Cardiac fibroblast (primary cell): ENCODE results near the gene G6PC3.
A peak's percentile ranks its signal among the peaks of the same experiment; 100 is the strongest.

Experiments
- DNase-seq, 2 donors: peaks; one replicate each; pipeline versions ENCODE4 v3.0.0 to v3.0.0-alpha.2; 2010; ENCODE audit warnings: low read depth in 2 of 2
- H3K4me3 ChIP-seq, 2 donors: replicated peaks in 1 of 2; 1 replicate in 1 of 2; 2 replicates in 1 of 2; pipeline ENCODE4 v1.5.1; 2011; ENCODE audit warnings: low read depth in 2 of 2, low read length in 2 of 2, mild to moderate bottlenecking in 2 of 2, moderate library complexity in 1 of 2
- CTCF ChIP-seq: IDR thresholded peaks from one replicate; pipeline ENCODE4 v1.5.1; 2011; ENCODE audit warnings: low read depth, mild to moderate bottlenecking, low read length, inconsistent platforms

G6PC3 gene

GRCh38 chr17:44062871-44063270 lies 7.7 kb upstream of the G6PC3 start:
- DNase-seq: no peak
- H3K4me3 ChIP-seq: no peak overlapping the region
- TF ChIP-seq CTCF: no peak

- no peak overlapping the region for H3K4me3 ChIP-seq
- TF ChIP-seq CTCF: no peak
- DNase-seq: no peak
Measured at GRCh38 chr17:44063704-44064639, 6.6 kb upstream of the G6PC3 start.

- peak in 1 of 2 donors; percentile 27 for DNase-seq
- no peak for TF ChIP-seq CTCF
- H3K4me3 ChIP-seq: peak overlapping the region; percentile 69 to 81
Measured at GRCh38 chr17:44065668-44066203, 4.8 kb upstream of the G6PC3 start.

- H3K4me3 ChIP-seq: peak within 1 kb of the TSS; percentile 69 to 81
- TF ChIP-seq CTCF: no peak
- peak; percentile 90 to 93 for DNase-seq
Measured at GRCh38 chr17:44066204-44066930, 4.2 kb upstream of the G6PC3 start, which contains the start of gene LSM12. Gene LSM12, minus strand, starts transcription at chr17:44066671. Its CDS starts 84 bp downstream, at chr17:44066587.

- no peak overlapping the region for H3K4me3 ChIP-seq
- TF ChIP-seq CTCF: no peak
- no peak for DNase-seq
Measured at GRCh38 chr17:44067545-44067940, 3.0 kb upstream of the G6PC3 start.

GRCh38 chr17:44069974-44070454 lies 521 bp upstream of the G6PC3 start:
- H3K4me3 ChIP-seq: peak overlapping the region; percentile 30 to 80
- TF ChIP-seq CTCF: no peak
- DNase-seq: peak; percentile 18 to 29
